Measurements from ENCODE around the gene ZNF619. TPM values are rescaled to one million over a fixed set of nuclear protein-coding genes. Genes with fewer than 3 reads are reported as not detected.
A peak's percentile ranks its signal among the peaks of the same experiment; 100 is the strongest.

ZNF619 gene
- polyA plus RNA-seq, 1 of the 3 experiments (the other 2 are of a cell fraction), result 1.6 TPM

- POLR2A ChIA-PET, result interaction anchor here (1.3 to 1.5 kb wide), 2 partner anchors 11 to 41 kb away, joined by 4 read pairs; partner anchors contain the start of gene ZNF620
- Histone ChIP-seq H3K4me3 (ENCODE audit: low read depth in 2 of 2, low read length in 1 of 2) (no peak overlapping the region), H3K4me1 (ENCODE audit: control insufficient read depth in 1 of 2, insufficient read depth in 2 of 2, low read depth in 1 of 2, low read length in 1 of 2) (no peaks in the 10 kb centered on the region), H3K9me2 (no peaks in the 10 kb centered on the region), H3K36me3 (replicated peaks in 1 of 2; ENCODE audit: control insufficient read depth in 1 of 2, insufficient read depth in 2 of 2, low read length in 1 of 2) (peaks cover 32 to 47% of the 10 kb centered on the region in 2 experiments), H3K4me2 (no peak overlapping the region), H4K20me1 (ENCODE audit: insufficient read depth) (peaks cover 16% of the 10 kb centered on the region), H2AFZ (ENCODE audit: low read depth) (no peak overlapping the region), H3K79me2 (ENCODE audit: insufficient read depth) (peaks cover 19% of the 10 kb centered on the region), H3K27ac (ENCODE audit: low read depth in 2 of 2, low read length in 1 of 2) (no peak overlapping the region; a peak in 1 of 4 replicates), H3K27me3 (ENCODE audit: insufficient read depth) (no peaks in the 10 kb centered on the region), H3K9me3 (no peaks in the 10 kb centered on the region), H3F3A (replicated peaks; ENCODE audit: insufficient read depth) (peaks cover 63% of the 10 kb centered on the region), H3K9ac (no peak overlapping the region)
- no peak for DNase-seq
- TF ChIP-seq TCF12 (IDR thresholded peaks at IDR 0.05) (no peak), CTCF (IDR thresholded peaks at IDR 0.05) (no peak), POLR2AphosphoS5 (IDR thresholded peaks at IDR 0.05; ENCODE audit: low read depth, low read length) (peak; percentile 58), JUND (IDR thresholded peaks at IDR 0.05) (no peak), EZH2phosphoT487 (IDR thresholded peaks at IDR 0.05; ENCODE audit: borderline replicate concordance, low read depth) (no peak), NFIC (IDR thresholded peaks at IDR 0.05; ENCODE audit: borderline replicate concordance) (0 out of 2 replicates have a peak, but pooled peaks have one; percentile 6)
- CTCF ChIA-PET, result interaction anchor here (1.0 kb wide), 1 partner anchor 14 kb away, joined by 3 read pairs; no protein-coding TSS in a partner anchor
- 89% methylated on average over 8 of the region's 9 CpGs for WGBS (ENCODE audit: low lambda C conversion rate)
Observed at GRCh38 chr3:40464339-40465110, 12.4 kb upstream of the ZNF619 start.

GRCh38 chr3:40465111-40465407 lies 11.9 kb upstream of the ZNF619 start:
- Histone ChIP-seq H3K27me3 (ENCODE audit: insufficient read depth) (no peaks in the 10 kb centered on the region), H2AFZ (ENCODE audit: low read depth) (no peak overlapping the region), H3F3A (replicated peaks; ENCODE audit: insufficient read depth) (peaks cover 60% of the 10 kb centered on the region), H3K4me2 (no peak overlapping the region), H3K4me3 (ENCODE audit: low read depth in 2 of 2, low read length in 1 of 2) (no peak overlapping the region), H4K20me1 (ENCODE audit: insufficient read depth) (peaks cover 13% of the 10 kb centered on the region), H3K4me1 (ENCODE audit: control insufficient read depth in 1 of 2, insufficient read depth in 2 of 2, low read depth in 1 of 2, low read length in 1 of 2) (no peaks in the 10 kb centered on the region), H3K27ac (ENCODE audit: low read depth in 2 of 2, low read length in 1 of 2) (no peak overlapping the region), H3K79me2 (ENCODE audit: insufficient read depth) (peaks cover 14% of the 10 kb centered on the region), H3K36me3 (replicated peaks in 1 of 2; ENCODE audit: control insufficient read depth in 1 of 2, insufficient read depth in 2 of 2, low read length in 1 of 2) (peaks cover 29 to 44% of the 10 kb centered on the region in 2 experiments), H3K9me2 (no peaks in the 10 kb centered on the region), H3K9me3 (no peaks in the 10 kb centered on the region), H3K9ac (no peak overlapping the region)
- CTCF ChIA-PET, result no interaction called here
- DNase-seq, result no peak
- POLR2A ChIA-PET, result interaction anchor here (1.5 kb wide), 1 partner anchor 12 kb away, joined by 4 read pairs; no protein-coding TSS in a partner anchor
- 95% methylated on average over 4 of the region's 4 CpGs for WGBS (ENCODE audit: low lambda C conversion rate)
- TF ChIP-seq EP300 (IDR thresholded peaks at IDR 0.05; ENCODE audit: borderline replicate concordance in 1 of 2, low read depth in 1 of 2, low read length in 1 of 2) (no peak), SMC3 (IDR thresholded peaks at IDR 0.05; ENCODE audit: low read depth, low read length) (no peak), RXRA (IDR thresholded peaks at IDR 0.05; ENCODE audit: borderline replicate concordance, low read depth) (no peak), RCOR1 (IDR thresholded peaks at IDR 0.05; ENCODE audit: low read length) (no peak), MXI1 (IDR thresholded peaks at IDR 0.05; ENCODE audit: low read depth, low read length) (no peak), YY1 (IDR thresholded peaks at IDR 0.05; ENCODE audit: low read depth) (no peak), MEF2A (IDR thresholded peaks at IDR 0.05; ENCODE audit: borderline replicate concordance, low read depth) (no peak), ELF1 (IDR thresholded peaks at IDR 0.05) (no peak), TAF1 (IDR thresholded peaks at IDR 0.05; ENCODE audit: borderline replicate concordance, low read depth, low read length) (no peak), GATA2 (CRISPR knock-in tag; IDR thresholded peaks at IDR 0.05) (no peak), PBX3 (IDR thresholded peaks at IDR 0.05) (no peak), MAX (IDR thresholded peaks at IDR 0.05; ENCODE audit: low read depth) (no peak), REST (IDR thresholded peaks at IDR 0.05; ENCODE audit: low read depth, low read length) (no peak), RFX5 (IDR thresholded peaks at IDR 0.05; ENCODE audit: low read length) (no peak), USF2 (IDR thresholded peaks at IDR 0.05; ENCODE audit: borderline replicate concordance, low read depth, low read length) (no peak)
